Measurements from ENCODE around the gene PITPNM3.

DNA sequence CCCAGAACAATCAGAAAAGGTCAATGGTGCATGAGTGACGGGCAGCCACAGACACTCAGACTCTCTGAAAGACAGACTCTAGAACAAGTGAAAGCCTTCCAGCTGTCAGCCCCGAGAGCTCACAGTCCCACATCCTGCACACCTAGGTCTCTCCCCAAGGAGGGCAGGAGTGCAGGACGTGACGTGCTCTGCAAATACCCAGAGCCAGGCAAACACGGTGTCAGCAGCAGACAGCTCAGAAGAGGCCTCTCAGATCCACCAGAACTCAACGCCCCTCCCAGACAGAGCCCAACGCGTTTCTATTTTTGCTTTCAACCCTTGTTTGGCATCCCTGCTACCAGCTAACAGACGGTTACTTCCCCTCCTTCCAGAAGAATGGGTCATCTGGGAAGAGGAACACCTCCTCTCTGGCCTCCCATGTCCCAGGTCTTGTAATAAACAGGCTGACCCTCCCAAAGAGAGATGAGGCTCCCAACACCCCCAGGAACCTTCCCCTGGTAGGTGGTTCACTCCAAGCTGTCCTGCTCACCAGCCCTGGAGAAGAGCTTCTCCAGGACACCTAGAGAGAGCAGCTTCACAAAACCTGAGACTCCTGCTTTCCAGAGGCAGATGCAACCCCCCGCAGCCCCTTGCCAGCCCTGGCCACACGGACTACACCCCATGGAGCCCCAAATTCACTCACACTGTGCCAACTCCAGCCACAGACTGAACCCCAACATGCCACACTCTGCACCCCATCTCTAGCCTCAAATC is 7.6 kb downstream of the PITPNM3 start:
- TF ChIP-seq, protein P1, sequence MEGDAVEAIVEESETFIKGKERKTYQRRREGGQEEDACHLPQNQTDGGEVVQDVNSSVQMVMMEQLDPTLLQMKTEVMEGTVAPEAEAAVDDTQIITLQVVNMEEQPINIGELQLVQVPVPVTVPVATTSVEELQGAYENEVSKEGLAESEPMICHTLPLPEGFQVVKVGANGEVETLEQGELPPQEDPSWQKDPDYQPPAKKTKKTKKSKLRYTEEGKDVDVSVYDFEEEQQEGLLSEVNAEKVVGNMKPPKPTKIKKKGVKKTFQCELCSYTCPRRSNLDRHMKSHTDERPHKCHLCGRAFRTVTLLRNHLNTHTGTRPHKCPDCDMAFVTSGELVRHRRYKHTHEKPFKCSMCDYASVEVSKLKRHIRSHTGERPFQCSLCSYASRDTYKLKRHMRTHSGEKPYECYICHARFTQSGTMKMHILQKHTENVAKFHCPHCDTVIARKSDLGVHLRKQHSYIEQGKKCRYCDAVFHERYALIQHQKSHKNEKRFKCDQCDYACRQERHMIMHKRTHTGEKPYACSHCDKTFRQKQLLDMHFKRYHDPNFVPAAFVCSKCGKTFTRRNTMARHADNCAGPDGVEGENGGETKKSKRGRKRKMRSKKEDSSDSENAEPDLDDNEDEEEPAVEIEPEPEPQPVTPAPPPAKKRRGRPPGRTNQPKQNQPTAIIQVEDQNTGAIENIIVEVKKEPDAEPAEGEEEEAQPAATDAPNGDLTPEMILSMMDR (IDR thresholded peaks at IDR 0.05): no peak
- TF ChIP-seq, protein P2, sequence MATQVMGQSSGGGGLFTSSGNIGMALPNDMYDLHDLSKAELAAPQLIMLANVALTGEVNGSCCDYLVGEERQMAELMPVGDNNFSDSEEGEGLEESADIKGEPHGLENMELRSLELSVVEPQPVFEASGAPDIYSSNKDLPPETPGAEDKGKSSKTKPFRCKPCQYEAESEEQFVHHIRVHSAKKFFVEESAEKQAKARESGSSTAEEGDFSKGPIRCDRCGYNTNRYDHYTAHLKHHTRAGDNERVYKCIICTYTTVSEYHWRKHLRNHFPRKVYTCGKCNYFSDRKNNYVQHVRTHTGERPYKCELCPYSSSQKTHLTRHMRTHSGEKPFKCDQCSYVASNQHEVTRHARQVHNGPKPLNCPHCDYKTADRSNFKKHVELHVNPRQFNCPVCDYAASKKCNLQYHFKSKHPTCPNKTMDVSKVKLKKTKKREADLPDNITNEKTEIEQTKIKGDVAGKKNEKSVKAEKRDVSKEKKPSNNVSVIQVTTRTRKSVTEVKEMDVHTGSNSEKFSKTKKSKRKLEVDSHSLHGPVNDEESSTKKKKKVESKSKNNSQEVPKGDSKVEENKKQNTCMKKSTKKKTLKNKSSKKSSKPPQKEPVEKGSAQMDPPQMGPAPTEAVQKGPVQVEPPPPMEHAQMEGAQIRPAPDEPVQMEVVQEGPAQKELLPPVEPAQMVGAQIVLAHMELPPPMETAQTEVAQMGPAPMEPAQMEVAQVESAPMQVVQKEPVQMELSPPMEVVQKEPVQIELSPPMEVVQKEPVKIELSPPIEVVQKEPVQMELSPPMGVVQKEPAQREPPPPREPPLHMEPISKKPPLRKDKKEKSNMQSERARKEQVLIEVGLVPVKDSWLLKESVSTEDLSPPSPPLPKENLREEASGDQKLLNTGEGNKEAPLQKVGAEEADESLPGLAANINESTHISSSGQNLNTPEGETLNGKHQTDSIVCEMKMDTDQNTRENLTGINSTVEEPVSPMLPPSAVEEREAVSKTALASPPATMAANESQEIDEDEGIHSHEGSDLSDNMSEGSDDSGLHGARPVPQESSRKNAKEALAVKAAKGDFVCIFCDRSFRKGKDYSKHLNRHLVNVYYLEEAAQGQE (IDR thresholded peaks at IDR 0.05; ENCODE audit: insufficient read depth in 1 of 2, low read depth in 2 of 2, low read length in 1 of 2): no peak
- no peak for TF ChIP-seq POLR2AphosphoS5 (IDR thresholded peaks at IDR 0.05; ENCODE audit: low read depth, low read length)
- TF ChIP-seq TCF7L2 (IDR thresholded peaks at IDR 0.05; ENCODE audit: low read depth, low read length): no peak
- TF ChIP-seq SIN3A (IDR thresholded peaks at IDR 0.05; ENCODE audit: borderline replicate concordance, insufficient read depth, low read depth, low read length): no peak
